Left lobe of liver (tissue), 2 donors: ENCODE data around the gene TM9SF1. TPM values are rescaled to one million over a fixed set of nuclear protein-coding genes. Genes with fewer than 3 reads are reported as not detected.
"Not testable (repeated sequence)": the region's sequence is repeated elsewhere in the genome, so short reads cannot be mapped to it uniquely, and the experiment has no call there.

Source experiments
- ATAC-seq: fragments of 200-7000 bp; cut with Tn5 transposase; one replicate; pipeline ENCODE4 v1.9.1; 2020; ENCODE audit warnings: mild to moderate bottlenecking, moderate library complexity
- DNase-seq: peaks from one replicate; pipeline ENCODE4 v3.0.0-alpha.2; 2020; ENCODE audit warnings: low spot score
- total RNA-seq: library from RNA; stranded (reverse); gene quantifications from one replicate; pipeline ENCODE4 v1.2.1, GENCODE V29; 2021
- donor health status: DM: no; HTN: no; CAD: no; lungs with moderate emphysema.
- donor health status: DM: no; HTN: yes; CAD: no.

The TM9SF1 gene
- total RNA-seq, 1 donor from 2014 or later: 47.1 TPM

DNA sequence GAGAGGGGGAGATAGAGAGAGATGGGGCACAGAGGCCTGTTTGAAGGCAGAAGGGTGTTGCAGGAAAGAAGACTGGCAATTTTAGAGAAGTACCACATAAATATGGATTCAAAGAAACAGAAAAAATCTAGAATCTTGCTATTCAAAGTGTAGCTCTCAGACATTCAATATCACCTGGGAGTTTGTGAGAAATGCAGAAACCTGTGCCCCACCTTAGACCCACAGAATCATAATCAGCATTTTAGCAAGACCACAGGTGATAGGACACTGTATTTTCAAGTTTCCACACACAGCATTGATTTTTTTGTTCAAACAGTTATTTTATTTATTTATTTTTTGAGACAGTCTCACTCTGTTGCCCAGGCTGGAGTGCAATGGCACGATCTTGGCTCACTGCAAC is 33.7 kb upstream of the TM9SF1 start:
- no peak for ATAC-seq
- no peak for DNase-seq

DNA sequence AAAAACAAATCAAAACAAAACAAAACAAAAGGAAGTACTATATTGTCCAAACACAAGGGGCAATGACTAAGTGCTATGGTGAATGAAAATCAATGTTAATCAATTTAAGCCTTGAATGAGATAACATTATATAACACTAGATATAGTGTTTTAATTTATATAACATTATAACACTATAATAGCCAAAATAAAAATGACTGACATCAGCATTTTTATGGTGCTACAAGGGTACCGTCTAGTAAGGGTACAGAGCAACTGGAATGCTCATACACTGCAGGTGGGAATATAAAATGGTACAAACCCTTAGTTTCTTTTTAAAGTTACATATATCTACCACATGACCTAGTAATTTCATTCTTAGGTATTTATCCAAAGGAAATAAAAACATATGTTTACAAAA is 31.2 kb upstream of the TM9SF1 start:
- ATAC-seq (no peak), DNase-seq (no peak)

DNA sequence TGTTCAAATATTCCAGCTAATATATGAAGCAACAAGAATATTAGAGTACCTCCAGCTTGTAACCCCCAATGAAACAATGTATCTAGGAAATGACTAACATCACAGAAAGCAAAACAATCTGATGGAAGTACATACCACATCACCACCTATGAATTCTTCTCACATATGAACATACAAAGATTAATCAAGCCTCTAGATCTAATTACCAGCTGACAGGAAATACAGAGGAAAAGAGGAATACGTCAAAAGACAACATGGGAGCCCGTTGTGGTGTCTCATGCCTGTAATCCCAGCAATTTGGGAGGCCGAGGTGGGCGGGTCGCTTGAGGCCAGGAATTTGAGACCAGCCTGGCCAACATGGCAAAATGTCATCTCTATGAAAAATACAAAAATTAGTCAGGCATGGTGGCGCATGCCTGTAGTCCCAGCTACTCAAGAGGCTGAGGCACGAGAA is 29.4 kb upstream of the TM9SF1 start:
- ATAC-seq (no peak), DNase-seq (peak; percentile 1)

DNA sequence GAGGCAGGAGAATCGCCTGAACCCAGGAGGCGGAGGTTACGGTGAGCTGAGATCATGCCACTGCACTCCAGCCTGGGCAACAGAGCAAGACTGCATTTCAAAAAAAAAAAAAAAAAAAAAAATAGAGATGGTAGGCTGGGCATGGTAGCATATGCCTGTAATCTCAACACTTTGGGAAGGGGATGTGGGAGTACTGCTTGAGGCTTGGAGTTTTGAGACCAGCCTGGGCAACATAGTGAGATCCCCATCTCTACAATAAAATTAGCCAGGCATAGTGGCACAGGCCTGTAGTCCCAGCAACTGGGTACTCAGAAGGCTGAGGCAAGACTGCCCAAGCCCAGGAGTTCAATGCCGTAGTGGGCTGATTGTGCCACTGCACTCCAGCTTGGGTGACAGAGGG is 27.7 kb upstream of the TM9SF1 start:
- DNase-seq: peak; percentile 8
- not testable (repeated sequence) for ATAC-seq

DNA sequence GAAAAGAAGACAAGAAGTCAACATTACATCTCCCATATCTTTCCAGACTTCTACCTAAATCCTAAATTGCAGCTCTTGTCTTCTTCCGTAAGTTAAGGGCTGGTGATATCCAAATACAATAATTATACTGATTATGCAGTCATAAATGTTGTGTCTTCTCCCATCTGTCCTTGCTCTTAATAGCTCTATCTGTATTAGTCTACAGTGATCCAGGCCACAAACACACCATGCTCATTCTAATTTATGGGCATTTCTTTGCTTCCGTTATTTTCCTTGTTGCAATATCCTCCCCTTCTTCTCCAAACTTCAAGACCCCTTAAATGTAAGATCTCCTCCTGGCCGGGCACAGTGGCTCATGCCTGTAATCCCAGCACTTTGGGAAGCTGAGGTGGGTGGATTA is 24.3 kb upstream of the TM9SF1 start:
- DNase-seq (peak; percentile 14), ATAC-seq (no peak)

DNA sequence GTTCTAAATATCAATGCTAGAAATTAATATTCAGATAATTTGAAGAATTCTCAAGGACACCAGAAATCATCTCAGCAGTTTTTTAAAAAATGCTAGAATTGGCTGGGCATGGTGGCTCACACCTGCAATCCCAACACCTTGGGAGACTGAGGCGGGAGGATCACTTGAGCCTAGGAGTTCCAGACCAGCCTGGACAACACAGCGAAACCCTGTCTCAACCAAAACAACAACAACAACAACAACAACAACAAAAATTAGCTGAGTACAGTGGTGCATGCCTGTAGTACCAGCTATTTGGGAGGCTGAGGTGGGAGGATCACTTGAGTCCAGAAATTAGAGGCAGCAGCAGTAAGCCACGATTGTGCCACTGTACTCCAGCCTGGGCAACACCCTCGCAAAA is 23.8 kb upstream of the TM9SF1 start:
- DNase-seq (no peak), ATAC-seq (no peak)

DNA sequence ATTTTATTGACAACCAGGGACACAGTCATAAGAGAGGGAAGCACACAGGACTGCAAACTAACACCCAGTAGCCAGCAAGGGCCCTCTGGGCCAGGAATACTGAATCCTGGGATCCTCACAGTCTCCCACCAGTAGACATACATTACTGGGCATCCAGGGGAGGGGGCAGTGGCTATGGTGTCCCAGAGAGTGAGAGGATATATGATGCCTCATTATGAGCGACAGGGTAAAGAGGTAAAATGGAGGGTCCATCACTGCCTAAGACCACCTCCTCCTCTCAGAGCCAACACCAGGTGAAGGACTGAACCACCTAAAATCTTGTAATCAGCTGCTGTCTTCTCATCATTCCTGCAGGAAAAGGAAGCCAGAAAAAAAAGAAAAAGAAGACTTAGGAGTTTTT is 21.6 kb upstream of the TM9SF1 start:
- DNase-seq: peak; percentile 7
- not testable (repeated sequence) for ATAC-seq

DNA sequence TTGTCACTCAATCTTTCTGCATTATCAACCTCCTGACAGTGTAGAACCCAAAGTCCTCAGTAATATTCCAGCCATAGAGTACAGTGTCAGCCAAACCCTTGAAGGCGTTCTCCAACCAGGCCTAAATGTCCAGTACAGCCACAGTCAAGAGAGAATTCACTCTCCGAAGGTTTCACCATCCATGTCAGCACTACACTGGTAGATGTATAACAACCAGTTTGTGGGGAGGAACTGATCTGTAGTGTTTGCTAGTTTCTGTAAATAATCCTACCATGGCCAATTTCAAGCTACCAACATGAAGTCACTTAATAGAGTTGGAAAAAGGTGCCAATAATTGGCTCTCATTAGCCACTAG is 21.1 kb upstream of the TM9SF1 start:
- DNase-seq: no peak

DNA sequence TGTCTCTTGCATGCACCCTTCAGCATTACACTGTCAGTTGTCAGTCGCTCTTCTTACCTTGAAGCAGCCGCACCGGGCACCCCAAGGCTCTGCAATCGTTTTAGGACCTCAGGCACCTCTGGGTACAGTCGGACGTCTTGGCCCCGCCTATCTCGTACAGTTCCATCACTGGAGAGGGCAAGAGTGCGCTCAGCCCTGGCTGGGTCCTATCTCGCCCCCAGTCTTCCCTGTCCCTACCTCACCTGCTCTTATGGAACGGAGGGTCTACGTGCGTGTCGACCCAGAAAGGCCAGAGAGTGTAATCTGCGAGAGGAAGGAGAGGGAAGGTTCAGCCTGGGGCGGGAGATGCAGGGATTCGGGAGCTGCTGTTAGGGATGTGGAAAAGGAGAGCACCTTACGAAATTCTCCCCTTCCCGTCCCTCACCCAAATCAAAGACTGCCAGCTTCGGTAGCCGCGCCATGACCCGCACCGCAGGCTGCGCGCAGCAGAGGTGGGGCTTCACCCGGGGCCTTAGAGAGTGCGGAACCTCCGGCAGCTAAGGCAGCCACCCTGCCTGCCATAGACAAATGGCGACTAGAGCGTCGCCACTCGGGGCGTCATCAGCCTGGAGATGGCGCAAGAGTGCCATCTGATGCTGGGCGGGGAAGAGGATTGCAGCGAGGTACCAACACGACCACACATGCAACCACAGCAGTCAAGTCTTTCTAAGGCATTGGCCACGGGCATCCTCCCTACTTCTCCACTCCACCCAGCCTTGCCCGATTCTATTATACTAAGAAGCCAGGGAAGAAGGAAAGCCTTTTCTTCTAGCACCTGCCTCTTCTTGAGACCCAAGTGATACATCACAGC is 20.5 kb upstream of the TM9SF1 start, which contains the start of gene MDP1:
TSS of gene MDP1 (minus strand) at position 572 of the 850 bp plus-strand sequence. CDS start at position 461, 111 bp downstream.
- DNase-seq (peak; percentile 83), ATAC-seq (peak; percentile 88)

More for the DNA sequence above, 21.1 kb upstream of the TM9SF1 start:
- ATAC-seq: no peak

DNA sequence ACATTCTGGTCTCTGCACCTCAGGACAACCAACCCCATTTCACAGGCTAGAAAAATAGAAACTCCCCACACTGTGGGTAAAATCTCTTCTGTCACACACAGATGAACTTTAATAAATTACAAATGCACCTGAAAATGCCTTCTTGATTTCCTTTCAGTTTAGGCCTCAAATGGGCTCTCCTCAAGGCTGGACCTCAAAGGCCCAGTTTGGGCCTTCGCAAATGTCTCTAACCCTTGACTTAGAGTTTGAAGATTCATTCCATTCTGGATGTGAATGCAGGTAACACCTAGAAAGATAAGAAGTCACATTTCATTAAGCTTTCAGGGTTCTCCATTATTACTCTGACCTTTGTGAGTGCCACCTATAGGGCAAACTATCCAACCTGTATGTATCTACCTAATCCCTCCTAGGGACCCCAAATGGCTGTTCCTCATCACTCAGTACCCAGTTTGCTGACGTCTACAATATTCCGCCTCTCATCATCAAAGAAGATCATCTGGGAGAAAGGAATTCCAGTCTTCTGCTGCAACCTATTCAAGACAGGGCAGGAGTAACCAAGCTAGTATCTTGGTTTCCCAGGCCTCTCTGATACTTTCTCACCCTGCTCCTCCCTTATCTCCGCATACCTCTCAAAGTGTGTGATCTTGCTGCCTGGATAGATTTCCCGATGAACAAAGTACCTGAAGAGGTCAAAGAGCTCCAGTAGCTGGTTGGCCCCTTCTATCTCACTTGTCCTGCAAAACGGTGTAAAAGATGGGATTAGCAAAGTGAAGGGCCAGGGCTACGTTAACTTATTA is 18.8 kb upstream of the TM9SF1 start:
- DNase-seq (peak; percentile 14), ATAC-seq (no peak)

DNA sequence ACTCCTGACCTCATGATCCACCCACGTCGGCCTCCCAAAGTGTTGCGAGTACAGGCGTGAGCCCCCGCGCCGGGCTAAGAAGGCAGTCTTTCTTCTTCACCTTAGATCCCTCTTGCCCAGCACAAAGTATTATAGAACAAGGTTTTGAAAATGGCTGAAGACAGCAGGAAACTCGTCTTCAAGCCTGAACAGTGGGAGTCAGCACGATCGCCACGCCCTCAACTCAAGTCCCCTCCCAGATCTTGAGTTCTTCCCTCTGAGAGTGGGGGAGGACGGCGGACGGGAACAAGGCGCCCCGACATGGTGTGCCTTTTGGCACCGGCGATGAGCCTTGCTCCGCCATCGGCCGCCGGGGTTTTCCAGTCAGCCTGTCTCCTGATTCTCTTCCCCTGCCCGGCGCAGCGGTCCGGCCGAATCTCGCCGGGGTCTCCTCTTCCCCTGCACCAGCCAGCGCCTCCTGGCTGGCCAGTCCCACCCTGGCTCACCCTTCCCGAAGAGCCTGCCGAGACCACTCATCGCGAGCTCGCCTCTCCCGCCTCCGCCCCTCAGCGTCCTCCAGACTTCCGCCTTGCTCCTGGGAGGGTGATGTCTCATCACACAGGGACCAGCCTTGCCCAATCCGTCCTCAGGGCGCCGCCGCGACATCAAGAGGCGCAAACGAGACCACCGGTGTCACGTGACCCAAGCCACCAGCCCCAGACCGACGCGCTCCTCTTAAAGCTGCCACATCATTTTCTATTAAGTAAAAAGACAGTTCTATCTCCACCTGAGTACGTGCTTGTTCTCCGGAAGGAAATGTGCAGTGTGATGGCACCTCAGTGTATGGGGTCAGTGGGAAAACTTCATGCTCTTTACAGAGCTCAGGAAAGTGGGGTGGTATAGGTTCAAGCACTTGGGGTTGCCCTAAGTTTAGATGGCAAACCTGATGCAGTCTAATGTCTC is 18.0 kb upstream of the TM9SF1 start, which contains the start of gene CHMP4A:
TSS of gene CHMP4A (minus strand) at position 565 of the 942 bp plus-strand sequence. CDS start at position 516, 49 bp downstream.
- peak; percentile 89 for DNase-seq
- peak; percentile 77 for ATAC-seq

DNA sequence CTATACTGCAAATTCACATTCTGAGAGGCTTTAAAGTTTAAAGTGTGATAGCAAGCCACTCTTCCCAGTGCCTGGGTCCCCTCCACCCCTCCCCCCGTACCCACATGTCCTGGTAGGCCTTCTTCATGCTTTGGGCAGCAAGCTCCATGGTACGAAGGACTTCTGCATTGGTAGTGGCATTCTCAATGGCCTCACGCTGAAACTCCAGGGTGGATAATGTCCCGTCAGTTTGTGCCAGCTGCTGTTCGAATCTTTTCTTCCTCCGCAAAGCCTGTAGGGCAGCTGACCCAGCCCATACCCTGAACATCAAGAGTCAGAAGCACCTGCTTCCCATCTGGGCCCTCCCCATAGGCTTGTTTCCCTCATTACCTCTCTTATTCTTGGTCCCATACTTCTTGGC is 16.1 kb upstream of the TM9SF1 start:
- DNase-seq (peak; percentile 30), ATAC-seq (no peak)

DNA sequence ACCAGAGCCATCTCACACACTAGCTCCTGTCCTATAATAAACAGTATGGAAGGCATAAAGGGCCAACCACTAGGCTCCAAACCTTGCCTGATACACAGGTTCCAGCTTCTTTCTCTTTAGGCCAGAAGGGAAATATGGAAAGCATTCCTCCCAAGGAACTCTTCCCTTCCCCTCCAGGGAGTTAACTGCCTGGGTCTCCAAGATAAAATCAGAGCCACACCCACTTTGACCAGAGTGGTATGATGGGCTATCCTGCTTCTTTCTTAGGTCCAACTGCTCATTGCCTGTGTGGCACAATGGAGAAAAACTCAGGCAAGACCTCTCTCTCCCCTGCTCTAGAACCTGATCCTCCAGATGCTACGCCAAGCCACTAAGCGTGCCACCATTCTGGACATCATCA is 12.4 kb upstream of the TM9SF1 start:
- DNase-seq (peak; percentile 12), ATAC-seq (no peak)

DNA sequence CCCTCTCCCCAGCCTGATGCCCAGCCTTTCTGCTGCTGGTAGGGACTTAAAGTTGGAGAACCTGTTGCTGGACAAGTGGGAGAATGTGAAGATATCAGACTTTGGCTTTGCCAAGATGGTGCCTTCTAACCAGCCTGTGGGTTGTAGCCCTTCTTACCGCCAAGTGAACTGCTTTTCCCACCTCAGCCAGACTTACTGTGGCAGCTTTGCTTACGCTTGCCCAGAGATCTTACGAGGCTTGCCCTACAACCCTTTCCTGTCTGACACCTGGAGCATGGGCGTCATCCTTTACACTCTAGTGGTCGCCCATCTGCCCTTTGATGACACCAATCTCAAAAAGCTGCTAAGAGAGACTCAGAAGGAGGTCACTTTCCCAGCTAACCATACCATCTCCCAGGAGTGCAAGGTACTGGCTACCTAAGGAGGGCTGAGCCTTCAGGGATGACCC is 11.9 kb upstream of the TM9SF1 start:
- DNase-seq: peak; percentile 16
- ATAC-seq: no peak

DNA sequence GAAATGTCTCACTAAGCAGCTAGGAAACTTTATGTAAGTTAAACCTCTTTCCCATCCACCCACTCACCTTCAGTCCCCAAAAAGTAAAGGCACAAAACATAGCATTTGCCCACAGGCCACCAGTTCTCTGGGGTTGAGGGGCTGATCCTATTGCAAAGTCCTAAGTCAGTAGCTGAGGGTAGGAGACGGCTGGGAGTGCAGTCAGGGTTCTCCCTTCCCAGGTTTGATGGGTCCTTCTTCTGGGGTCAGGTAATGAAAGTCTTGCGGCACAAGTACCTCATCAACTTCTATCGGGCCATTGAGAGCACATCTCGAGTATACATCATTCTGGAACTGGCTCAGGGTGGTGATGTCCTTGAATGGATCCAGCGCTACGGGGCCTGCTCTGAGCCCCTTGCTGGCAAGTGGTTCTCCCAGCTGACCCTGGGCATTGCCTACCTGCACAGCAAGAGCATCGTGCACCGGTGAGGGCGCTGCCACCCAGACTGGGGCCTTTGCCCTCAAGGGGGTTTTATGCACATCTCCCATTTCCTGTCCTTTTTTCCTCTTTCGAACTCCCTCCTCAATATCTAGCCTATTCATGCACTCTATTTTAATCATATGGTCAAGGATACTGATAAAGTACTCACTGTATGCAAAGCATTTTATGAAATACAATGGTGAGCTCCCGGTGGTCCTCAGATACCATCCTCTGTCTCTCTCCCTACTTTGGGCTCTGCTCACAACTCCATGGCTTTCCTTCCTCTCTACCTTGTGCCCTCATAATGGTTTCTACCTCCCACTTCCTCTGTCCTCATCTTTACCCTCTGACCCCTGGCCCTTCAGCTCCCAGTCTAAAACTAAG is 11.2 kb upstream of the TM9SF1 start:
- ATAC-seq (no peak), DNase-seq (peak; percentile 34)

DNA sequence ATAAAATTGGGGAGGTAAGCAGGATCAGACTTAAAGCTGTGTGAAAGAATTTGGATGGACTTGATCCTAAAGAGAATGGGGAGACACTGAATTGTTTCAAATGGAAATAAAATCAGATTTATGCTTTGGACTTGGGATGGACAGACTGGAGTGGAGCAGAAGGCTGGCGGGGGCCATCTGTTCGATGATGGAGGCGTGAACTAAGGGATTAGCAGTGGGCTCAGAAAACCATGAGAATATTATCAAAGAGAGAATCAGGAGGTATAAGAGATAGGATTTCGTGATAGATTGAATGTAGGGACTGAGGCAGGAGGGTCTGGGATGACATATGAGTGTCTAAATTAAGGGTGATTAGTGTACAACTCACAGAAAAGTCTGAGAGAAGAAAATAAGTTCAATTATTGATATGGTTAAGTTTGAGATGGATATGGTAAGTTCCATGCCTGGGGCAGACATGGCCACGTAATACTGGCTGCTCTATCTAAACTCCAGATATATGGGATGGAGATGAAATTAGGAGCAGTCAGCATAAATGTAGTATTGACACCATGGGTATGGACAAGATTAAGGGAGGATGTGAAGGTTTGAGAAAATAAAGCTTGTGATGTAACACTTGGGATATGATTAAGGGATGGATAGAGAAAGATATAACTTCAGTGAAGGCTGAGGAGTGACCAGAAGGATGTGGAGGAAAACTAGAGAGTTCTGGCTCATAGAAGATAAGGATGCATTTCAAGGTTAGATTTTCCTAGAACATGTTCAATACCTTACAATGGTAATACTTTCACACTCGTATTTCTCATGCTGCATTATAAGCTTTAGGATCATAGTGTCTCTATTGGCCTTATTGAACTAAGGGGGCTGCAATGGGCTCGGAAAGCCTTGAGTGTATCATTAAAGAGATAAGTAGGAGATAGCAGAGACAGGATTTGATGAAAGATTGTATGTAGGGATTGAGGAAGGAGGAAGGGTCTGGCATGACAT is 9.2 kb upstream of the TM9SF1 start:
- DNase-seq (no peak), ATAC-seq (no peak)

DNA sequence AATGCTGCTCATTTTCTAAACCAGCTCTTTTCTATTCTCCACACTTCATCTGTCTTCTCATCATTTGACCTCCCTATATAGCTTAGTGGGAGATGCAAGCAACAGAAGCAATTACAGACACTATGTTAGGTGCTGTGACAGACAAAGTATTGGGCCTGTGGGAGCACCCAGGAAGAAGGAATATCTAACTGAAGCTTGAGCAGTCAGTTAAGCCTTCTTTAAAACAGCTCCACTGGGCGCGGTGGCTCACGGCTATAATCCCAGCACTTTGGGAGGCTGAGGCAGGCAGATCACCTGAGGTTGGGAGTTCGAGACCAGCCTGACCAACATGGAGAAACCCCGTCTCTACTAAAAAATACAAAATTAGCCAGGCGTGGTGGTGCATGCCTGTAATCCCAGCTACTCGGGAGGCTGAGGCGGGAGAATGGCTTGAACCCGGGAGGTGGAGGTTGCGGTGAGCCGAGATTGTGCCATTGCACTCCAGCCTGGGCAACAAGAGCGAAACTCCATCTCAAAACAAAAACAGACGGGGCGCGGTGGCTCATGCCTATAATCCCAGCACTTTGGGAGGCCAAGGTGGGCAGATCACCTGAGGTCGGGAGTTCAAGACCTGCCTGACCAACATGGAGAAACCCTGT is 8.1 kb upstream of the TM9SF1 start:
- DNase-seq: peak; percentile 24
- not testable (repeated sequence) for ATAC-seq

DNA sequence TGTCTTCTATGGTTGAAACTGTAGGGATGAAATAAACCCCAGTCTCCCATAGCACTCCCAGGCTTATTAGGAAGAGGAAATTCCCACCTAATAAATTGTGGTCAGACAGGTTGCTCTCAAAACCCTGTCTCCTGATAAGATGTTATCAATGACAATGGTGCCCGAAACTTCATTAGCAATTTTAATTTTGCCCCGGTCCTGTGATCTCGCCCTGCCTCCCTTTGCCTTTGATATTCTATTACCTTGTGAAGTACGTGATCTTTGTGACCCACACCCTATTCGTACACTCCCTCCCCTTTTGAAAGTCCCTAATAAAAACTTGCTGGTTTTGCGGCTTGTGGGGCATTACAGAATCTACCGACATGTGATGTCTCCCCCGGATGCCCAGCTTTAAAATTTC is 7.3 kb upstream of the TM9SF1 start:
- not testable (repeated sequence) for ATAC-seq
- peak; percentile 2 for DNase-seq
